Stimulated activated CD4-positive, alpha-beta T cell treated with anti-CD3 and anti-CD28 coated beads, Interleukin-15, amount 100 ng/mL, for 48 hours (primary cell): ENCODE data around the gene PIGO.

Experiments used
- DNase-seq, 2 donors: peaks; one replicate each; pipeline ENCODE4 v3.0.0-alpha.2; 2020; ENCODE audit warnings: low read depth in 2 of 2

Gene PIGO

GRCh38 chr9:35106343-35106730 is 9.9 kb upstream of the PIGO start:
- DNase-seq = no peak

- DNase-seq = no peak
Observed at GRCh38 chr9:35105571-35106342, 9.4 kb upstream of the PIGO start.

- no peak for DNase-seq
Observed at GRCh38 chr9:35105126-35105525, 8.7 kb upstream of the PIGO start.

GRCh38 chr9:35104586-35104985 is 8.2 kb upstream of the PIGO start:
- DNase-seq = no peak

GRCh38 chr9:35103660-35104191 is 7.3 kb upstream of the PIGO start:
- no peak for DNase-seq

- peak; percentile 87 to 88 for DNase-seq
Observed at GRCh38 chr9:35102769-35103659, 6.6 kb upstream of the PIGO start, which contains the start of gene STOML2. TSS of gene STOML2 (minus strand) at chr9:35103131. CDS start at chr9:35103094, 37 bp downstream.

GRCh38 chr9:35102465-35102768 is 6.0 kb upstream of the PIGO start:
- DNase-seq = no peak

GRCh38 chr9:35097573-35097972 is 1.2 kb upstream of the PIGO start:
- no peak for DNase-seq

- no peak for DNase-seq
Observed at GRCh38 chr9:35091536-35091935, 4.9 kb downstream of the PIGO start.

- no peak for DNase-seq
Observed at GRCh38 chr9:35089434-35089833, 7.0 kb downstream of the PIGO start.

- no peak for DNase-seq
Observed at GRCh38 chr9:35085078-35085477, 11.3 kb downstream of the PIGO start.

- DNase-seq = peak; percentile 83
Observed at GRCh38 chr9:35079426-35080341, 16.7 kb downstream of the PIGO start, which contains the start of gene FANCG. TSS of gene FANCG (minus strand) at chr9:35079942. CDS start at chr9:35079524, 418 bp downstream.

- no peak for DNase-seq
Observed at GRCh38 chr9:35079041-35079425, 17.4 kb downstream of the PIGO start.

GRCh38 chr9:35078066-35078465 is 18.3 kb downstream of the PIGO start:
- no peak for DNase-seq

- DNase-seq = no peak
Observed at GRCh38 chr9:35076848-35077247, 19.5 kb downstream of the PIGO start.

GRCh38 chr9:35075358-35075757 is 21.0 kb downstream of the PIGO start:
- DNase-seq = no peak

GRCh38 chr9:35074791-35075190 is 21.6 kb downstream of the PIGO start:
- DNase-seq = no peak

- DNase-seq = no peak
Observed at GRCh38 chr9:35074141-35074540, 22.2 kb downstream of the PIGO start.

- no peak for DNase-seq
Observed at GRCh38 chr9:35073279-35073612, 23.1 kb downstream of the PIGO start.

- peak; percentile 96 to 97 for DNase-seq
Observed at GRCh38 chr9:35072461-35073278, 23.7 kb downstream of the PIGO start, which contains the start of gene VCP. TSS of gene VCP (minus strand) at chr9:35072625. CDS start at chr9:35072353, 272 bp downstream.
